GM19240 (cell line): ENCODE results near the gene DENND1B.
"Not testable (repeated sequence)": the region's sequence is repeated elsewhere in the genome, so short reads cannot be mapped to it uniquely, and the experiment has no call there.

Experiments used
- DNase-seq: peaks from one replicate; pipeline ENCODE4 v3.0.0; 2011; ENCODE audit warnings: low spot score; ENCODE audit not compliant: insufficient read length

DENND1B gene

DNA sequence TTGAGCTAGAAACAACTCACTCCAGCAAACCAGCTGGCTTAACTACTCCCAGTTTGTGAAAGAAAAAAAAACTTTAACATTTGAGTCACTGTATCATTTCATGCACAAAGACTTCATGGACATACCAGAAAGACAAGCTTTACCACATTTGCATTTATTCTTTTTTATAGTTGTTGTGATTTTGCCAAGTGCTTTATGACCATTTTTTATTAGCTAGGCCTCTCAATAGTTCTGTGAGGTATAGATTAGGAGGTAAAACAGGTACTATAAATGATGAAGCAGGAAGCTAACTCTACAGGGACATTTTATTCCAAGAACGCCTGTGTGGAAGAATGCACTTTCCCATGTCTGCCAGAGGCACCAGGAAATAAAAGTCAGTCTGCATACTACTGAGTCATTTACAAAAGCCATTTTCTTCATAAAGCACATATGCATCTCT lies 8.2 kb upstream of the DENND1B start:
- DNase-seq = no peak

DNA sequence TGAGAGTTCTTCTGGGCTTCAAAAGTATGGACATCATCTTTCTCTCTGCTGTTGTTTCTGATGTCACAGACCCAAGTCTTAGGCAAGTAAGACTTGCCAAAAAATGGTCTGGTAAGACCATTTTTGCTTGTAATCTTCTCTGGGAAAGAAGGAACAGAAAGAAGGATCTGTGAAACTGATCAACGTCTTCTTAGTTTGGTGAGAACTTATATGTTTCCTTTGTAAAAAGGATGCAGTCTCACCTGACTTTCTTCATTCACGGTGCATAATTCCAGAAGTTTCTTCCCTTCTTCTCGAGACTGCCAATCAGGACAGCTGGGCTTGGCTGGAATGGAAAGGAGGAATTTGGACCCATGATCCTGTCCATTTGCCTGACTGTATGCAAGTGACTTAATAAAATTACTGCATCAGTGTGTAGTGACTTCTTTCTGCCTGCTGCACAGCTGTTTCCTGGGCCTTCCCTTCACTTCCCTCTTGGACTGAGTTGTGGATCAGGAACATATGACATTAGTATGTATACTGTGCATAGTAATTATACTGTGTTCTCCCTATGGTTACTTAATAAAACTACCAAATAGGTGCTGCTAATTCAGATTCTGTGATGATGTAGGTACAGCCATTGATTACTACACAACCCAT lies 7.6 kb upstream of the DENND1B start:
- DNase-seq = no peak

DNA sequence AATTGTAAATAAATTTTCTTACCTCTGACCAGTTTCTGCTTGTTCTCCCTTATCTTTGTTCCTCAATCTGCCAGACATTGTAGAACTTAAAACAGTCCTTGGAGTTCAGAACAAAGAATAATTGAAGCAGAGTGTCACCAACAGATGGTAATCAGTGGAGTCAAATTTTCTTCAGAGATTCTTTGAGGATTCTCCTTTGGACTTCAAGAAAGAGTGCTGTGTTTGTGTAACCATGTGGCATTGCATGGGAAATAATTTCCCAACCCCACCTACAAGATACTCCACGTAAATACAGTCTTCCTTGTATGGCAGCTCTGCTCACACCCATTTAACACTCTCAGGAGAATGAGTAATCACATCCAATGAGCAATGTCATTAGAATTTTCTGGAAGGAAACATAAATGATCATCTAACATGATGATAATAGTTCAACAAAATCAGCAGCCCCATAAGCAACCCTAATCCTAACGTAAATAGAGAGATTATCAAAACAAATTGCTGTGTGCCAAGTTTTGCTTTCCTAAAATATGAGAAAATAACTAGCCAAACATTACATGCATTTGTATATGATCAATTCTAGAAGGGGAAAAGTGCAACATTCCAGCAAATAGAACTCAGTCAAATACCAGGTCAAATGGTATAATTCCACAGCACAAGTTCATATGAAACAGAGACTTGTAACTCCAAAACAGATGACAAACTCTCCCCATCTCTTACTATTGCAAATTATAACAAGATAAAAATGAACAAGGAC lies 6.9 kb upstream of the DENND1B start:
- no peak for DNase-seq

DNA sequence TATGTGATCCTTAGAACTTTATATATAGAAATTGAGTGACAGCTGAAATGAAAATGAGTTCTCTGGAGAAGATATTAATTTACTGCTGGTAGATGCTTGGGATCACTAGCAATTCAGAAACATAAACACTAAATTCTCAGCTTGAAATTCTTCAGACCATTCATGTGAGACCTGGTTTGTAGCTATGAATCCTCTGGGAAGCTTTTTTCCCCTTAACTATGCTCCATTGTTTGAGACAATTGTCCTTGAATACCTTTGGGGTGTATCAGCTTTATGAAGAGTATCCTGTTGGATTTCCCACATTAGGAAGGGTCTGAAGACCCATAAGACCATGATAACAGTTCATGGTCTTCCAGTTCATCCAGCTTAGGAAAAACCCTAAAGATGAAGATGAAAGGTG lies 4.6 kb upstream of the DENND1B start:
- no peak for DNase-seq

DNA sequence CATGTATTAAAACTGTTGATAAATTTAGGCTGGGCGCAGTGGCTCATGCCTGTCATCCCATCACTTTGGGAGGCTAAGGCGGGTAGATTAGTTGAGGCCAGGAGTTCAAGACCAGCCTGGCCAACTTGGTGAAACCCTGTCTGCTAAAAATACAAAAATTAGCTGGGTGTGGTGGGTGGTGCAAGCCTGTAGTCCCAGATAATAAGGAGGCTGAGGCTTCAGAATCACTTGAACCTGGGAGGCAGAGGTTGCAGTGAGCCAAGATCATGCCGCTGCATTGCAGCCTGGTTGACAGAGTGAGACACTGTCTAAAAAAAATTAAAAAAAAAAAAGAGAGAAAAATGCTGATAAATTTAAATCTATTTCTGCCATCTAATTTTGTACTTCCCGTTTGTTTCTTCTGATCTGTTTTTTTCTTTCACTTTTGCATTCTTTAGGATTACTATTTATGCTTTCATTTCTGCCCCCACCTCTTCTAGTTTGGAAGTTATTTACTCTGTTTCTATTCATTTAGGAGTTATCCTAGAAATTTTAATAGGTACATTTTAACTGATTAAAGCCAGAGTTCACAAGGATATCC lies 3.2 kb upstream of the DENND1B start:
- DNase-seq = no peak

DNA sequence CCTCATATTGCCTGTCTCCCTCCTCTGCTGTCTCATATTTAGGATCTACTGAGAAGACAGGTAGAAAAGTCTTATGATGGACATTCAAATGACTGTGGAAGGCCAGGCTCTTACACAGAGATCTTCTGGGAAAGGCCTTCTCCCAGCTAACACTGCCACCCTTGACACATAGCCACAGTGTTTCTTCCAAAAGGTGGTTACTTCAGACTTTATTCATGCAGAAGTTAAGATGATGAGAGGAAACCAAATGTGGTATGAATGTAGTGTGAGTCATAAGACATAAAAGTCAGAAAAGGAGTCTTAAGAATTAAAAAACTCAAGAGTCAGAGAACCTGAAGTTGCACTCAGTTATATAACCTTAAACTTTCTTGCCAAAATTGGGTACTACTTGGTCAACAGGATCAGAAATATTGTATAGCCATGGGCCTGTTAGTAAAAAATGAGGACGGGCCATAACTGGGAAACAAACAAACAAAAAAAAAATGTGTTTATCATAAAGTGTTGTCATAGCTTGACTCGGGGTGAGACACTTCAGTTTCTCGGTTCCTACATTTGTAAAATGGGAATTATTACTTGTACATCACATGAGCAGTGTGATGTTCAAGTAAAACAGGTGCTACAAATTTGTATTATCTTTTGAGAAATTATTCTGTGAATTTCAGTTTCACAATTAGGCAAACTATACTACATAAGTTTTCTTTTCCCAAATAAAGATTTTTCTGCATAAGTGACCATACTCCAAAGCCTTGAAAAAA lies 1.2 kb upstream of the DENND1B start:
- DNase-seq = no peak

DNA sequence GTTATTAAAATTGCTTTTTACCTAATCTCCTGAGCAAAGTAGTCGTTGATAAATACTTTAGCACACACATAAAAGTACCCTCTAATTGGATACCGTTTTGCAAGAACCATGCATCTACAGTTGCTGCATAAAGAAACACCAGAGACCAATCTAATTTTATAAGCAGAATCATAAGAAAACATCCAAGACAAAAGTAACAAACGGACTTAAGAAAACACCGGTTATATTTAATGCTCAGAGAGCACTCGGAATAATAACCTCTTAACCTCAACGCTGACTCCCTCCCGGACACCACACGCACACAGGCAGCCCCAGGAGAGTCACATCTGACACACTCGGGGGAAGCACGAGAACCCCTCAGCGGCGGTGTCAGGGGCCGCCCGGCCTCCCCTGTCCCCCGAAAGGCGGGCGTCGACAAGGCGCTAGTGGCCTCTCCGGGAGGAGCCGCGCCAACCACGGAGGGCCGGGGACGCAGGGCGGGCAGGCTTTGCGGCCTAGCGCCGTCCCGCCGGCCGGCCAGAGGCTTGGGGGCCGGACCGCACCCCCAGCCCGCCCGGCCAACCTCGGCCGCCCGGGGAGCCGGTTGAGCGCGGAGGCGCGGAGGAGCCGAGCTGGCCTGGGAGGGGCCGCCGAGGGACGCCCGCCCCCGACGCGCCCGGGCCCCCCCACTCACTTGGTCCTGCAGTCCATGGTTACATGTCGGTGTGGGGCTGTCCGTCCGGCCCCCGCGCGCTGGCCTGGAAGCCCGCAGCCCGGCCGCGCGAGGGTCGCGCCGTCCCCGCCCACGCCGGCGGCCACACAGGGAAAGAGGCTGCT lies 606 bp downstream of the DENND1B start:
- DNase-seq = no peak

DNA sequence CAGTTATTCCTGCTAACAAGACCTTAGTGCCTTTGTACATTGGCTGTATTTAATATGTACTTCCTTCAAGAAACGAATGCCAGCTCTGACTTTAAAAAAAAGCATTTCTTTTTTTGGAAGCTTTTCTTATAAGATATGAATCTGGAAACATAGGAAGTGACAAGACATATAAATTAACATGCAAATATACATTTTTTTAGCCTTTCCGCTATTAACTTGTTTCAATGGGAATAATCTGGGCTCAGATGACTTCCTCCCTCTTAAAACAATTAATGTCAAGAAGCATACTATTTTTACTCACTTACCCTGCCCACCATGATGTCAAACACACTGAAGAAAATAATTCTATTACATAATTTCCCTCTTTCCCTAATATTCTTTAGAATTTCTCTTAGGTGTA lies 1.4 kb downstream of the DENND1B start:
- DNase-seq = no peak

DNA sequence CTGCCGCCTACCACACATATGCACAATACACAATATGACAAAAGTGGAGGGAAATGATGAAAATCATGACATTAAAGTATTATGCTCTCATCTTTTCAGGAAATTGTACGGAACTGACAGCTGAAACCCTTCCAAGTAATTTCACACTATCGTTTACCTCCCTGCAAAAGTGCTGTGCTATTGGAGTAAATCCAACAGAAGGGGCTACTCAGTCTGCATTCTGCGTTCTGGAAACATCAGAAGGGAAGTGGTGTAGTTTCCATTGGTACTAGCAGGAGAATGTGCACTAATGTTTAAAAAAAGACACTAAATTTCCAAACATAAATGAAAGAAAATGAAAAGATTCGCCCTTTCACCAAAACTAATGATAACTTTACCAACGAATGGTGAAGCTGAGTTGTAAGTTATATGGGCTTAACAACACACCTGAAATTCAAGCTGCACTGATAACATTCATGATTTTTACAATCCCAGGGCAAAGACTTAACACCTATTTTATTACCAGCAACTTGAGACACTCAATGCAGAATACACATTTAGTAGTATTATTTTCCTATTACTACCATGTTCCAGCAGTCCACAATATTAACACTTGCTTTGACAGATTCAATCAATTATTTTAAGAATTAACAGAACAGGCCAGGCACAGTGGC lies 3.2 kb downstream of the DENND1B start:
- no peak for DNase-seq

DNA sequence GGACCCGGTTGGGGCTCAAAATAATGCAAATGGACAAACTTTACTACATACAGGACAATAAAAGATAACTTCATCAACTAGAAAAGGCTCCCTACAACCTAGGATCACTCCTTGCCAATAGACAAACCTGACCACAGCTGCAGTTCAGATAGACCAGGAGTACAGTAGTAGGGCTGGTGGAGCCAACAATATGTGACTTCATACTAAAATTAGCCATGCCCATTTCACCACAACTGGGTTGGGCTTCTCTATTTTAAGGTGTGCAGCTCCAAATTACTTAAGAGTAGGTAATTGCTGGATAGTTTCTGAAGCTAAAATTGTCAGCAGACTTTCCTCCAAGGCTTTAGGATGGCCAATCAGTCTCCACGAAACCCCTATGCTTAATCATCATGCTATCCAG lies 3.9 kb downstream of the DENND1B start:
- no peak for DNase-seq

DNA sequence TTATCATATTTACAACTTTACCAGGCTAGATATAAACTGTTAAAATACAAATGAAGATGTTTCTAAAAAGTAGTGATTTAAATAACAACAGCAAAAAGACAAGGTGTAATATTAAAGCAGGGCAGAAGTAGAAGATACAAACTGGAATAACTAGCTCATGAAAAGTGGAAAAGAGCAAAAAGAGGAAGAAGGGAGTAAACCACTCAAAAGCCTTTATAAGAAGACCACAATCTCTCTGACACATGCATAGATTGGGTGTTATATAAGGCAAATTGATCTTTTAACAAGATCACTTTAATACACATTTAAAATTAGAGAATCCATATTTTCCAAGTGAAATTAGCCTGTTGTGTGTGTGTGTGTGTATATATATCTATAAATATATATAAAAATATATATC lies 5.0 kb downstream of the DENND1B start:
- no peak for DNase-seq

DNA sequence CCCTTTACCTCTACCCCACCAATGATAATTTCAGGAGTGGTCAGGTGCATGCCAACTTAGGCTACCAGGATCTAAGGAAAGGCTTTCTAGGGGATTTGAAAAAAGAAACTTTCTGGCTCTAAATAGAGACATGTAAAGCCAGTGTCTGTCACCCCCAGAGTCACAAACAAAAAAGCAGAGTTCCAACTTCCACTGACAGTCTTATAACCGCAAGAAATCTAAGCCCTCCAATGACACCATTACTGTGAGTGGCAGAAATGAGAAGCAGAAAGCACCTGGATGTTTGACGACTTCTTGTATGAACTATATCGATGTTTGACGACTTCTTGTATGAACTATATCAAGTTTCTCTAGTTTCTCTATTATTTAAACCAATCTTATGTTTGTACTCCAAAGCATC lies 6.0 kb downstream of the DENND1B start:
- no peak for DNase-seq

DNA sequence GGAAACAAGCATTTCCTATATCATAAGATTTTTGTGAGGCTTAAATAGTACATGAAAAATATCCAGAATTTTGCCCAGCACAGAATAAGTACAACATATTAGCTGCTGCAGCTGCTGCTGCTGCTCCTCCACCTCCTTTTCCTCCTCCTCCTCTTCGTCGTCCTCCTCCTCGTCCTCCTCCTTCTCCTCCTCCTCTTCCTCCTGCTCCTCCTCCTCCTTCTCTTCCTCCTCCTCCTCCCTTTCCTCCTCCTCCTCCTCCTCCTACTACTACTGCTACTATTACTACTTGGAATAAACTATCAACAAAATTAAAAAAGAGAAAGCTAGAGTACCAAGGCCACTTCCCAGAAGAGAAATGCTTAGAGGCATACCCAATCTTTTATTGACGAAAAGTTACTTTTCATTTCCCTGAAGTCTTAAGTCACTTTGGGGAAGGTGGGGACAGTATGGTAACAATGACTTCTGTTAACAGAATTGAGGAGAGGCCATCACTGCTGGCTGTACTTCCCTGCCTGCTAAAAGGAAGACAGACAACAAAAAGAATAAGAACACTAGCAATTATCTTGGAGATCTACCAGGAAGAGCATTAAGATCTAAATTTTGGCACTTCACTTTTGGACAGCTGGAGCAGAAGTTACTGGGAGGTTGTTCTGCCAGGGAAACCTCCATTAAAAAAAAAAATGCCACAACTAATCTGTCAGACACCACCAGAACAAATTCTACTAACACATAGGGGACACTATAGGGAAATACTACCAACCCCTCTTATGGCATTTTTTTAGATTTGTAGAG lies 7.1 kb downstream of the DENND1B start:
- no peak for DNase-seq

DNA sequence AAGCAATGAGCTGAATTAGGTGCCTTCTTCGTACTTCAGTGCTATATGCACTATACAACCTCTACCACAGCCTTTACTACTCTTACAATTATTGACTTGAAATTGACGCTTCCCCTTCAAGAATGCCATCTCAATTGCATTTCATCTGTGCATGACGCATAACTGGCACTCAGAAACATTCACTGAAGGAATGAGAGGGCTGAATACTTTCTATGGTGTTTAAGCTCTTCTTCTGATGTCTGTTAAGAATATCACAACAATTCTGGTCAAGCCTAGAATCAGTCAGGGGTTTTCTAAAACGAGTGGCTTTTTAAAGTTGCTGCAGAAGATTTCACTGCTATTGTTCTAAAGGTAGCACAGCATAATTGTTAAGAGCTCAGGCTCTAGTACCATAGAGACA lies 11.5 kb downstream of the DENND1B start:
- DNase-seq = no peak

DNA sequence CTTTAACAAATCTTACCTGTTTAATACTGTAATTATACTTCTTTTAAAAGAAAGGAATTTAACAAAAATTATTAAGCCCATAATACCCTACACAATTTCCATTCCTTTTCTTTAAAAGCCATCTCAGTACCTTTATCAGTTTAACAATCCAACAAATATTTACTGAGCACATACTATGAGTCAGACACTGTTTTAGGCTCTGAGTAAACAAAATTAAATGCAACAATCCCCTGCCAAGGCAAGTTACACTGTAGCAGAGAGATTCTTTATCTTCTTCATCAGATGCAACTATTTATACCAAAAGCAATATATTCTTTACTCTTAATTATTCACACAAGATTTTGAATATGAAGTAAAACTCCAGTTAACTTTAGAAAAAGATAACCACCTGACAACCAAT lies 12.0 kb downstream of the DENND1B start:
- no peak for DNase-seq

DNA sequence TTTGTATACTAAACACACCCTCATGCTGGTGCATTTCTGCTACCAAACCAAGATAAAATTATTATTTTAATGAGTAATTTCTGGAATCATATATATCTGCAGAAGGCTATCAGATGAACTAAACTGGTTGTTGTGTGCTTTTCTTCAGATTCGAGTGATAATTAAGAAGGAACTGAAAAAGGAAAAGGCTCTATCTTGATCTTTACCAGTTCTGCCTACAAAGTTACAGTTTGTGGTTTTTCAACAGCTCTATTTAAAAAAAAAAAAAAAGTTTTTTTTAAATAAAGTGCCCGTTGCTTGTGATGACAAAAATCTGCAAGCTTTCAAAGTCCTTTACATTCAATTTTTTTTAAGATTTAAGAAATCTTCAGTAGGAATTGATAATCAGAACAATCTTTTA lies 13.6 kb downstream of the DENND1B start:
- DNase-seq = no peak

DNA sequence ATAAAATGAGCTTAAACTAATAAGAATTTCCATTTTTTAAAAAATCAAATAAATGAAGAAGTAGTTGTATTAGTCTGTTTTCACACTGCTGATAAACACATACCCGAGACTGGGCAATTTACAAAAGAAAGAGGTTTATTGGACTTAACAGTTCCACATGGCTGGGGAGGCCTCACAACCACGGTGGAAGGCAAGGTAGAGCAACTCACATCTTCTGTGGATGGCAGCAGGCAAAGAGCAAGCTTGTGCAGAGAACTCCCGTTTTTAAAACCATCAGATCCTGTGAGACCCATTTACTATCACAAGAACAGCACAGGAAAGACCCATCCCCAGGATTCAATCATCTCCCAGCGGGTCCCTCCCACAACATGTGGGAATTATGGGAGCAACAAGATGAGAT lies 19.7 kb downstream of the DENND1B start:
- DNase-seq = not testable (repeated sequence)

DNA sequence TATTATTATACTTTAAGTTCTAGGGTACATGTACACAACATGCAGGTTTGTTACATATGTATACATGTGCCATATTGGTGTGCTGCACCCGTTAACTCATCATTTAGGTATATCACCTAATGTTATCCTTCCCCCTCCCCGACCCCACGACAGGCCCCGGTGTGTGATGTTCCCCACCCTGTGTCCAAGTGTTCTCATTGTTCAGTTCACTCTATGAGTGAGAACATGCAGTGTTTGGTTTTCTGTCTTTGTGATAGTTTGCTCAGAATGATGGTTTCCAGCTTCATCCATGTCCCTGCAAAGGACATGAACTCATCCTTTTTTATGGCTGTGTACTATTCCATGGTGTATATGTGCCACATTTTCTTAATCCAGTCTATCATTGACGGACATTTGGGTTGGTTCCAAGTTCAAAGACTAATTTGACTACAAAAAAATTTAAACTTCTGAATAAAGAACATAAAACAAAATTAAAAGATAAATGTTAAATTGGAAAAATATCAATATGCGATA lies 22.6 kb downstream of the DENND1B start:
- not testable (repeated sequence) for DNase-seq

DNA sequence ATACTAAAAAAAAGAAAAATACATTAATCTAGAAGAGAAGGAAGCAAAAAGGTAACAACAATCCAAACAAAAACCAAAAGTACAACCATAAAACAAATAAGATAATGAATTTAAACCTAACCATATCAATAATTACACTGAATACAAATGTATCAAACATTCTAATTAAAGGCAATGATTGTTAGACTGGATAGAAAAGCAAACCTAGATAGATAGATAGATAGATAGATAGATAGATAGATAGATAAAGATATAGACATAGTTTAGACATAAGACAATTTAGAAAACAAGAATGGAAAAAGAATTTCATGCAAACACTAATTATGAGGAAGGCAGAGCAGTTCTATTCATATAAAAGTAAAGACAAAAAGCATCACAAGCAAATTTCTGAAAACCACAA lies 24.9 kb downstream of the DENND1B start:
- no peak for DNase-seq

DNA sequence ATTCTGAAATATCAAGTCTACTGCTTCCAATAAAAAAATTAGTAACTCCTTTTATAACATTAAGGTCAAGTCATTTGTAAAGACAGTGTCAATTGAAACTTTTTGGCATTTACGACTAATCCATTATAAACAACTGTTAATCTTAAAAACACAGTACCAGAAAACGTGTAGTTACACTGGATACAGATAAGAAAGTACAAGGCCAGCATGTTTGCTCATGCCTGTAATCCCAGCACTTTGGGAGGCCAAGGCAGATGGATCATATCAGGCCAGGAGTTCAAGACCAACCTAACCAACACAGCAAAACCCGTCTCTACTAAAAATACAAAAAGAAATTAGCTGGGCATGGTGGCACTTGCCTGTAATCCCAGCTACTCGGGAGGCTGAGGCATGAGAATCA lies 29.4 kb downstream of the DENND1B start:
- DNase-seq = no peak
